HG02943 (cell line): ENCODE measurements around the gene SVOP.
"Not testable (repeated sequence)": the region's sequence is repeated elsewhere in the genome, so short reads cannot be mapped to it uniquely, and the experiment has no call there.

ENCODE experiments used
- ATAC-seq: cut with Tn5 transposase; IDR thresholded peaks from one replicate; pipeline ENCODE4 v1.9.1; 2021; ENCODE audit warnings: mild to moderate bottlenecking, low read depth, moderate library complexity; ENCODE audit not compliant: unreplicated experiment

SVOP gene

DNA sequence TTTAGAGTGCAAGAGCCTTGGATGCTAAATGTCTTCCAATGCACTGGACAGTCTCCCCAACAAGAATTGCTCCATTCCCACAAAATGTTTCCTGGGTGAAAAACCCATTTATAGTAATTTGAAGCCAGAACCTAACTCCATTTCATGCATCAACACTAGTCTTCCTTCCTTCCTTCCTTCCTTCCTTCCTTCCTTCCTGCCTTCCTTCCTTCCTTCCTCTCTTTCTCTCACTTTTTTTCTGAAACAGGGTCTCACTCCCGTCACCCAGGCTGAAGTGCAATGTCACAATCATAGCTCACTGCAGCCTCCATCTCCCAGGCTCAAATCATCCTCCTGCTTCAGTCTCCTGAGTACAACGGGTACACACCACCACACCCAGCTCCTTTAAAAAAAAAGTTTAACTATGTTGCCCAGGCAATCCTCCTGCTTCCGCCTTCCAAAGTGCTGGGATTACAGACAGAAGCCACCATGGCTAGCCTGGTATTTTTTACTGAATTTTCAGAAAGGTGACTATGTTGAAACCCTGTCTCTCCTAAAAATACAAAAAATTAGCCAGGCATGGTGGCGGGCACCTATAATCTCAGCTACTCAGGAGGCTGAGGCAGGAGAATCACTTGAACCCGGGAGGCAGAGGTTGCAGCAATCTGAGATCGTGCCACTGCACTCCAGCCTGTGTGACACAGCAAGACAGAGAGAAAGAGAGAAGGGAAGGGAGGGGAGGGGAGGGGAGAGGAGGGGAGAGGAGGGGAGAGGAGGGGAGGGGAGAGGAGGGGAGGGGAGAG lies 161.5 kb downstream of the SVOP start:
- ATAC-seq: not testable (repeated sequence)

- no peak for ATAC-seq
These were observed 162.4 kb downstream of the SVOP start for GRCh38 chr12:108858311-108859074.
